Measurements from ENCODE around the gene MXI1. TPM values are rescaled to one million over a fixed set of nuclear protein-coding genes. Genes with fewer than 3 reads are reported as not detected.

MXI1 gene
- total RNA-seq (10 to 100 TPM; 21.4 to 69.8 (median 43.5) TPM), polyA plus RNA-seq (10 to 100 TPM; 22.6 to 33.8 (median 29.4) TPM)
- long read RNA-seq, donor 1, partial matches to known transcripts, result 0 of 2 reads
- long read RNA-seq, donor 1, other reads (novel, unspliced or antisense), result 0 of 2 reads
- long read RNA-seq, donor 2, partial matches to known transcripts, result 27 of 40 reads
- long read RNA-seq, donor 2, other reads (novel, unspliced or antisense), result 10 of 40 reads
- long read RNA-seq, donor 3, result 0 reads
- long read RNA-seq, donor 4, partial matches to known transcripts, result 0 of 13 reads
- long read RNA-seq, donor 4, other reads (novel, unspliced or antisense), result 11 of 13 reads
- long read RNA-seq, donor 5, transcript MXI1-202 (6 exons, 3,470 nt), result minor isoform, 29 of 135 reads
- long read RNA-seq, donor 5, transcript MXI1-201 (6 exons, 2,424 nt), result major isoform, 75 of 135 reads
- long read RNA-seq, donor 5, partial matches to known transcripts, result 3 of 135 reads
- long read RNA-seq, donor 5, other reads (novel, unspliced or antisense), result 27 of 135 reads
- long read RNA-seq, donor 6, partial matches to known transcripts, result 1 of 11 reads
- long read RNA-seq, donor 6, other reads (novel, unspliced or antisense), result 8 of 11 reads
- long read RNA-seq, donor 7, partial matches to known transcripts, result 0 of 1 reads
- long read RNA-seq, donor 7, other reads (novel, unspliced or antisense), result 0 of 1 reads
- long read RNA-seq, donor 8, partial matches to known transcripts, result 0 of 2 reads
- long read RNA-seq, donor 8, other reads (novel, unspliced or antisense), result 0 of 2 reads
- long read RNA-seq, donor 9, partial matches to known transcripts, result 0 of 5 reads
- long read RNA-seq, donor 9, other reads (novel, unspliced or antisense), result 0 of 5 reads
- long read RNA-seq, donor 10, partial matches to known transcripts, result 0 of 1 reads
- long read RNA-seq, donor 10, other reads (novel, unspliced or antisense), result 0 of 1 reads

DNA sequence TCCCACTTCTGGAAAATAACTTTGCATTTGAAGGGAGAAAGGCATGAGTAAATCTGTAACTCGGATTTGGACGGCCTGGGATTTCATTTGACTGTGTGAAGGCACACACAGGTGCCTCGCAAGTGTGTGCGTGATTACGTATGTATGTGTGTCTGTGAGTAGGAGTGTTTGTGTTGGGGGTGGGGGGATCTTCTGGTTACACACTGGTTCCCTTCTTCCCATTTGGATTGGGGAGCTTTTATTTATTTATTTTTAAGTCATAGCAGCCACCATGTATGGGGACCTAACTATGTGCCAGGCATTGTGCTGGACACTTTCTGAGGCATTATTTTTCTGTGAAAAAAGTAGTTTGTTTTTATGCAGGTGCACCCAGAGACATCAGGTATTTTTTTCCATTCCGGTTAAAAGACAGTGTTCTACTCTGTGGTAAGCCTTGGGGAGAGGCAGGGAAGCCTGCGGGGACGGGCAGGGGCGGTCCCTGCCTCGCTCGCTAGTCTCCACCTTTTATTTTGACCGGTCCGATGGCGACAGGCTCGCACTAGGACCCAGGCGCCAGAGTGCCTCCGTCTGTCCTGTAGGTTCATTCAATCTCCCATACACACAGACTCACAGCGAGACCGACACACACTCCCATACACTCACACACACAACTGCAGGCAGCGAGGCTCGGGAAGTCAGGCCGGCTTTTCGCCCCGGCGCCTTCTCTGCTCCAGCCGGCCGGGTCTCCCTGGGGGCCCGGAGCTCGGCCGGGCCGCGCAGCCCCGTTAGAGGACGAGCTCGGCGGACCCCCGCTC lies at the start of gene MXI1:
Gene MXI1, plus strand, starts transcription at position 595 of the 794 bp plus-strand sequence. CDS start 204 bp downstream, outside the sequence.
- peak within 1 kb of the TSS; percentile 50 to 69 (median 60) for H3K4me3 ChIP-seq
- no peaks in the 10 kb centered on the region for H3K36me3 ChIP-seq (replicated peaks in 1 of 2)
- WGBS, 4 donors, result 3 to 4% (median 4%) methylated on average over 18 to 37 of the region's 37 CpGs
- TF ChIP-seq, protein P1, sequence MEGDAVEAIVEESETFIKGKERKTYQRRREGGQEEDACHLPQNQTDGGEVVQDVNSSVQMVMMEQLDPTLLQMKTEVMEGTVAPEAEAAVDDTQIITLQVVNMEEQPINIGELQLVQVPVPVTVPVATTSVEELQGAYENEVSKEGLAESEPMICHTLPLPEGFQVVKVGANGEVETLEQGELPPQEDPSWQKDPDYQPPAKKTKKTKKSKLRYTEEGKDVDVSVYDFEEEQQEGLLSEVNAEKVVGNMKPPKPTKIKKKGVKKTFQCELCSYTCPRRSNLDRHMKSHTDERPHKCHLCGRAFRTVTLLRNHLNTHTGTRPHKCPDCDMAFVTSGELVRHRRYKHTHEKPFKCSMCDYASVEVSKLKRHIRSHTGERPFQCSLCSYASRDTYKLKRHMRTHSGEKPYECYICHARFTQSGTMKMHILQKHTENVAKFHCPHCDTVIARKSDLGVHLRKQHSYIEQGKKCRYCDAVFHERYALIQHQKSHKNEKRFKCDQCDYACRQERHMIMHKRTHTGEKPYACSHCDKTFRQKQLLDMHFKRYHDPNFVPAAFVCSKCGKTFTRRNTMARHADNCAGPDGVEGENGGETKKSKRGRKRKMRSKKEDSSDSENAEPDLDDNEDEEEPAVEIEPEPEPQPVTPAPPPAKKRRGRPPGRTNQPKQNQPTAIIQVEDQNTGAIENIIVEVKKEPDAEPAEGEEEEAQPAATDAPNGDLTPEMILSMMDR (IDR thresholded peaks at IDR 0.05), result no peak
- TF ChIP-seq POLR2A (IDR thresholded peaks at IDR 0.05), result peak; percentile 40 to 87
- peak; percentile 76 to 91 (median 82) for DNase-seq
- H3K9me3 ChIP-seq (replicated peaks in 1 of 3), result no peaks in the 10 kb centered on the region
- no peaks in the 10 kb centered on the region for H3K27me3 ChIP-seq
- peak within 1 kb of the TSS in 4 of 5 donors; percentile 91 to 98 (median 98) for H3K27ac ChIP-seq
- intact Hi-C loops (cut with DNase I), result no loop called here
- peaks cover 0 to 13% of the 10 kb centered on the region in 2 donors for H3K4me1 ChIP-seq (replicated peaks in 1 of 2)

DNA sequence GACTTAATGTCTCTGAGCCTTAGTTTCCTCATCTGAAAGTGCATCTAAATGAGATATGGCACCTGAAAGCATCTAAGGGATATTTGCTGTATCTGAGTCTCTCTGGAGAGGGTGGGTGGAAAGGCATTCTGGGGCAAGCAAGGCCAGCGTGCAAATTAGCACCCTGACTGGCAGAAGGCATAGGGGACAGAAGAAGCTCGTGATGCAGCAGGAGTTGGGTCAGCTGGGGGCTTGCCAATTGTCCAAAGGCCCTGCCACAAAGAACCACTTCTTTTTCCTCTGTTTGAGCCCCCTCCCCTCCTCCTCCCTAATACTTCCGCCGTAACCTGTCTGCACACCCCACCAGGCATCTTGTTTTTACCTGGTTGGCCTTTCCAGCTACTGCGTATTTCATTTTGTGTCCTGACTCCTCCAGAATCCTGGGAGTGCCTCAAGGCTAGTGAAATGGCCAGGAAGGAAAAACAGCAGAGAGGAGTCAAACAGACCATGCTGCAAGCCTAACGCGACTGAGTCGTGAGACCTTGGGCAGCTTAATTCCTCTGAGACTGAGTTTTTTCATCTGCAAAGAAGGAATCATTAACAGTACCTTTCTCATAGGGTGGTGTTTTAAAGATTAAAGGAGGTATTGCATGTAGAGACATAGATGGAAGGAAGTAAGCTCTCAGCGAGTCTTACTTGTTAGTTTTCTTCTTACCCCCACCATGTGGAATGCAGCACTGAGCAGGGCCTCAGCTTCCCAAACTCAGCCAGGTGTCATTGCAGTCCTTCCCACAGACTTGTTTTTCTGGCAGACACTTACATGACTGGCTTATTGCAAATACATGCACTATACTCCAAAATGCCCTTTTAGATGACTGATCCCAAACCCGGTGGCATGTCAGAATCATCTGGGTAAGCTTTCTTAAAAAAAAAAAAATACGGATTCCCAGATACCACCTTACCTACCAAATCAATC lies 49.1 kb upstream of the MXI1 start:
- TF ChIP-seq, protein P1 (IDR thresholded peaks at IDR 0.05), result no peak
- TF ChIP-seq POLR2A (IDR thresholded peaks at IDR 0.05), result no peak
- H3K27ac ChIP-seq, result no peak overlapping the region
- no peaks in the 10 kb centered on the region for H3K9me3 ChIP-seq (replicated peaks in 1 of 3)
- H3K4me3 ChIP-seq, result no peak overlapping the region
- intact Hi-C loops (cut with DNase I), result no loop called here
- DNase-seq, result no peak
- H3K4me1 ChIP-seq (replicated peaks in 1 of 2), result no peaks in the 10 kb centered on the region
- no peaks in the 10 kb centered on the region for H3K36me3 ChIP-seq (replicated peaks in 1 of 2)
- 68 to 79% (median 74%) methylated on average over 11 of the region's 11 CpGs for WGBS, 4 donors
- H3K27me3 ChIP-seq, result no peaks in the 10 kb centered on the region

GRCh38 chr10:110160081-110160480 lies 47.3 kb upstream of the MXI1 start:
- no peak for TF ChIP-seq POLR2A (IDR thresholded peaks at IDR 0.05)
- TF ChIP-seq, protein P1 (IDR thresholded peaks at IDR 0.05), result no peak
- no peak overlapping the region for H3K4me3 ChIP-seq
- no peak overlapping the region for H3K27ac ChIP-seq
- H3K27me3 ChIP-seq, result no peaks in the 10 kb centered on the region
- no peaks in the 10 kb centered on the region for H3K9me3 ChIP-seq (replicated peaks in 1 of 3)
- no peaks in the 10 kb centered on the region for H3K36me3 ChIP-seq (replicated peaks in 1 of 2)
- no peak for DNase-seq
- no peaks in the 10 kb centered on the region for H3K4me1 ChIP-seq (replicated peaks in 1 of 2)
- intact Hi-C loops (cut with DNase I), result no loop called here
- 68 to 90% (median 80%) methylated on average over 4 of the region's 4 CpGs for WGBS, 4 donors
